ENCODE data around the gene LSAMP.

Gene LSAMP

DNA sequence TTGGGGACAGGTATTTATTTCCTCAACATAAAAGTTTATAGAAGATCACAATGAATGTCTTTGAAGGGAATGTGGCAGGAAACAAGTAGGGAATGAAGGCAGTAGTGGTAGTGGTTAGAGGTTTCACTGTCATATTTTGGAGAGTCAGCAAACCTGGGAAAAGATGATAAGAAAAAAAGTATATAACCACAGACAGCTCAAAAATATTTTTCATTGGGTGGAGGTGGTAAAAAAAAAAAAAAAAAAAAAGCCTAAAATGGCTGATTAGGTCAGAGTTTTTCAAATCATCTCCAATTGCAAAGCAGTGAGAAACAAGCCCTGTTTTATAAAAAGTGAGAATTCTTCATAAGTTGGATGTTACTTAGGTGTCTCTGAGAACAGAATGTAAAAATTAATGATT is 400.0 kb downstream of the LSAMP start:
- DNase-seq, result no peak

DNA sequence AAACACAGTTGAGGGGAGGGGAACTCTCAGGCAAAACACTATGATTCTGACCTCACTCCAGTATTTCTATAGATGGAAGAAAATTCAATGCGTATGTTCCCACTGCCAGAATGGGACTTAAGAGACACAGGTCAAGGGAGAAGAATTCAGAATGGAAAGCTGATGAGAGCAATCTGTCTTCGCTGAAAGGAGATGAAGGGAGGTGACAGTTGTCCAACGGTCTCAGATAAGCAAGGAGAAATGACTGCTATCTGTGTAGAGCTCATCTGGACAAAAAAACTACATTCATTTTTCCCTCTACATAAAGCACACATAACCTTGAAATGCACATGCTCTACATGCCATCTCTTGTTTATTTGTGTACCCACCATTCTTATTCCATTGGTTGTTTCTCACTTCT is 405.1 kb downstream of the LSAMP start:
- DNase-seq, result no peak

DNA sequence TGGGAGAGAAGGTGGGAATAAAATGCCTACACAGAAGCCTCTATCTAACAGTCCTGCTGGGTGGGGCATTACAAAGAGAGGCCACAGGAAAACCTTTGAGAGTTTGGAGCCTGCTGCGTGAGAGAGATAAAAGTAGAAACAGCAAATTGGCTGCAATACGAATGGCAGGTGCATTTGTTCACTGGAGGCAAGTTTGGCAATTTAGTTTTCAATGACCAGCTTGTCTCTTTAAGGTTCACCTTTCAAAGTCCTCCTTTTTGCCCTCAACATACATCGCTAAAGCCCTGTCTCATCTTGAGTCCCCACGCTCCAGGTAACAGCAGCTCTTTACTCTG is 405.7 kb downstream of the LSAMP start:
- no peak for DNase-seq

DNA sequence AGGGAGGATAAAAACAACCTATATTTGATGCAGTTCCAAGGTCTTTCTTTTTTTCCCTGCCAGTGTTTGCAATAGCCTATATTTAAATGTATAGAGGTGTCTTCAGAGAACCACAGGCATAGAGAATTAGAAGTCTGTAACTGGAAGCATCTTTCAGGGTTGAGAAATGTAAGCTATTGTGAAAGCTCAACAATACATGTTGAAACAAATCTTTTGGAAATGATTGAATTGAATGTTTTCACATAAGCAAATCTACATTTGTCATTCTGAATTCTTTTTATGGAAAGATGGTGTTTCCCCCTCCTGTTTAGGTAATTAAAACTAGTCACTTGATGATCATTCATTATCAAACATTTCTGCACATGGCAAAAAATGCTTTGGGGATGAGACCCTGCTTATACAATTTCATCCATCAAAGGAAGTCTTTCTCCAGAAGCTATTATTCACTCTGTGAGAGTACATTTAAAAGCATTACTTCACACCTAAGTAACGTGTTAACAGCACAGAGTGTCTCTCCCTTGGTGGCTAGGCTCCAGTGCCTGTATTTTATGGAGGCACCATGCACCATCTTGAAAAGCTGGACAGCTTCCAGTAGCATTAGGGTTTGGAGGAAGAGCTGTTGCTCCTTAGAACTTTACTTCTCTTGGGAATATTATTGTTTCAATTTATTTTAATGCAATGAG is 406.2 kb downstream of the LSAMP start:
- no peak for DNase-seq

DNA sequence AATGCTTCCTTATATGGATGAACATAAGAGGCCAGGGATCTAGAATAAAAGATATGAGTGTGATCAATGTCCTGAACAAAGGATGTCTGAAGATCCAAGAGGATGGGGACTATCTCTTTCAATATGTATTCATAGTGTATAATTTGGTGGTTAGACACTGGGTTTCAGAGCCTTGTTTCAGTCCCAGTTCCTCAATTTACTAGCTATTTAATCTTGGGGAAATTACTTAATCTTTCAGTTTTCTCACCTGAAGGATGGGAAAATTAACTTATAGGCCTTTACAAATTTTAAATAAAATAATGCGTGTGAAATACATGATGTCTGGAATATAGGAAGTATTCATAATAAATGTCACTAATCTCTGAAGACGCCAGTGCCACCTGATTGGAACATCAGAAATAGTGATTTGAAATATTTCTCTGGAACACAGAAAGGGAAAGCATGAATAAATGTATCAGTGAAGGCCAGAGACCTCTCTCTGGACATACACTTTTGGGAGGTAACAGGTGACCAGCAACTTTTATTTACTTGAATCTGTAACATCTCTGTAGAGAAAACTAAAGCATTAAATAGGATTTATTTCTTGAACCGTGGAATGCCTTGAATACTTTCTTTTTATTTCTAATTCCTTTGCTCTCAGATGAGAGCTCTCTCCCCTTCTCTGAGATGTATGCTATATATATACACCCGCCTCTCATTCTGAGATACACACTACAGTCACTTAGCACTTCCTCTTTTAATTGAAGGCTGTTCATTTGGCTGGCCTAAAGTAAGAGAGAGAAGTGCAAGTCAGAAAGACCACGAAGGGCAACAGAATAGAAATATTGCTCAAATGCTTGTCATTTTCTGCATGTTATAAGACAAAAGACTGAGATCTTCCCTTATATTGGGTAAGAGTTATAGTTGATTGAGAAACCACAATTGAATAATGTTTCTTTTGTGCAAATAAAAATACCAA is 407.1 kb downstream of the LSAMP start:
- DNase-seq, result no peak

DNA sequence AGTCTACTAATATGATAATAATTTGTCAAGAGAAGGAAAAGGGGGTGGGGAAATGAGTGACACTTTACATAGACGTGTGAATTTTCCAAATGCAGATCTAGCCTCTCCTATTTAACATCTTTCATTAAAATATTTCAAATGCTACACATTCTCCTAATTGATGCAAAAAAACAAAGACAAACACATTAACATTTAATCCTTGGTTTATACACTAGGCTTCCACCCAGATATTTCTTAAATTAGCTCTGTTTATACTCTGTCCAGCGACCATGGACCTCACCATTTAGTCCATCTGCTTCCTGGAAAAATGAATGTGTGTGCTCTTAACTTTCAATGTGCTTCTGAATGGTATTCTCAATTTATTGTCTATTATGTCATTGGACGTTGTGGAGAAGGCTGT is 409.9 kb downstream of the LSAMP start:
- DNase-seq, result no peak

DNA sequence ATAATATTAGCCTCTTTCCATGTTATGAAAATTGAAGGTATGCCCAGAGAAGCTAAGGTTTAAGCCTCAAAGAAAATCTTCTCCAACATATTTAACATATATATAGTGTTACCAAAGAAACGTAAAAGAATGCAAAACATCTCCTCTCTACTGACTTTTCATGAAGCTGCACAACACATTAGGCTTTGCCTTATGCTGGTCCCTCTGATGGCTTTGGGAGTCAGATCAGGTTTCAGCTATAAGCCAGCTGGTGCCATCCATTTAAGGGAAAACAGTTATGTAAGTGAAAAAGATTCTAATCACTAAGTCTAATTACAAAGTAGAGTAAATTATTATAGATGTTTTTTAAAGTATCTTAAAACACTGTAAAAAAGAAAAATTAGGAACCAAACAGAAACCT is 410.5 kb downstream of the LSAMP start:
- DNase-seq, result peak; percentile 22

DNA sequence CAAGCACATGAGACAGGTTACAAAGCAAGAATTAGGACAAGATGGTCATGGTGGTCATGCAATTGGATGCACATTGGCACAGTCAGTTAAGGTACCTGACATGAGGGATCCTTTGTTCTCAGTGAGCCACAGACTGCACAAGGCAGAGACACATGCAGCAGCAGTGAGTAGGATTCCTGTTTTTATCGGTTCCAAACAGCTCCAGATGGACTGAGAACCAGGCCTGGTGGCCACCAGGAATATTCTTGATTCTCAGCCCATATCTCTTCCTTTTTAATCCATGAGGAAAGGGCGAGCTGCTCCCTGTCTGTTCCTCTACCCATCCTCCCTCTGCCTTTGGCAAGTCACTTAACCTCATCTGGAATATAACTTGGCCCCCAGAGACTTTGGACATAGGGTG is 411.2 kb downstream of the LSAMP start:
- no peak for DNase-seq

DNA sequence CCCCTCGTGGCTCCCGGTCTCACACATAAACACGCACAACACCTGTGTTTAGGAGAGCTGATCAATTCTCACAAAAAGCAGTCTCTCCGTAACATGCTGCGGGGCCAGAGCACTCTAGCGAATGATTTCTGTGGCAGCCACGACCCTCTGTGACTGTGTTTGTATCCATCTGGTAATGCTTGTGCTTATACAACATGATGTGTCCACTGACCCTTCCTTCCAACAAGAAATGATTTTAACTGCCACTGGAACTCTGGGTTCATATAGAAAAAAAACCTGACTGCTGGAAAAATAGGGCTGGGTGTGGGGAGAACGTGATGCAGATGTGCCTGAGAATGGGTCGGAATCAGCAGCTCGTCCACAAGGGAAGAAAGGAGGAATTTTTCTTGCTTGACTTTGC is 411.8 kb downstream of the LSAMP start:
- no peak for DNase-seq

DNA sequence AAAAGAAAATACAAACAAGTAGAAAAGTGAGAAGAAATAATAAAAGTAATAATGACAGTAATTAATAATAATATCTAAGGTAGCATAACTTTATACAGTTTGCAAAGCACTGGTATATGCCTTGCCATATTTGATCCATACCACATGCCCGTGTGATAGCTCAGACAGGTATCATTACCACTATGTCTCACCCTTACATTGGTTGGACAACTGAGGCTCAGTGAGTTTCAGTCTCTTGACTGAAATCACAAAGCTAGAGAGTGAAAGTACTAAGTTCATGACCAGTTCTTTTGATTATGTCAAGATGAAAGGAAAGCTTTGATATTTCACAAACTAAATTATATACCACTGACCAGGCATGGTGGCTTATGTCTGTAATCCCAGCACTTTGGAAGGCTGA is 413.1 kb downstream of the LSAMP start:
- DNase-seq, result no peak

DNA sequence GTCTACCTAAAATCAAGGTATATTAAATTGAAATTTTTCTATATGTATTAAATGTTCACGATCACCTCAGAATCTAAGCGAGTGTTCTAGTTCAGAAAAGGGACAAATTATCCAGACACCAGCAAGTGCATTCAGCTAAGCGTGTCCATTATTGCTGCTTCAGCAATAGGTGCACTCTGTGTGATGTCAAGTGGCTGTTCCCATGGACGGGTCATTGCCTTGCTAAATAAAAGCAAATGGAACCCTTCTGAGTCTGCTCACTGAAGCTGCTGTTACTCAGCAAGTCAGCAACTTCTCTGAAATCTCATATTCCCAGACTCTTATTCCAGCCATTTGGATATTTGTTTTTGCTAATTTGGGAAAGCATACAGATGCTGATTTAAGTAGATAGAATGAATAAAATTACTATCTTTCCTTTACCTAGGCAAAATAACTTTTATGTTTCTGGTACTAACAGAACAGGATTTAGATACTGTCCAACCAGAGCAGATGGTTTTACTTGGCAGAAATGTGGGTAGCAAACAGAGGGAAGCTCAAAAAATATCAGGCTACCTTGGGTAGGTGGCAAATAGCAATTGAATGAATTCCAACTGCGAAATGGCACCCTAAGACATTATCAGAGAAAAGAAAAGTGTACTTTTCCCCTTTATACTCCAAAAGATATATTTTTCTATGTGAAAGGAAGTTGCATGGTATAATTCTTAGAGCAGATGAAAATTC is 415.0 kb downstream of the LSAMP start:
- DNase-seq, result no peak

DNA sequence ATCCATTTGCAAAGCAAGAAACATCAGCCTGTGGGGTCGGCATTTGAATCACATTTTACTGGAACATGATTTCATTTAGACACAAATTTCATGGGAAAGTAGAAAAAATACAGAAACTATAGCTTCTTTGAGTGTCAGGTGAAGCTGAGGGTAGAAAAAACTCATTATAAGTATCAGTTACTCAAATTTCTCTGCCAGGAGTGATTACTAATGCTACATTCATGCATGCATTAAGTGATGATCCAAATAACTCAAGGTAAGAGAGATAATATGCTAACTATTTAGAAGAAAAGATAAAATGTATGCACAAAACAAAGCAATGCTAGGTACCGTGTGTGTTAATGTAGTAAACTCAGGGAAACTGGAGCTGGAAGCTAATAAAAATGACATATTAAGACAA is 416.0 kb downstream of the LSAMP start:
- DNase-seq, result no peak

DNA sequence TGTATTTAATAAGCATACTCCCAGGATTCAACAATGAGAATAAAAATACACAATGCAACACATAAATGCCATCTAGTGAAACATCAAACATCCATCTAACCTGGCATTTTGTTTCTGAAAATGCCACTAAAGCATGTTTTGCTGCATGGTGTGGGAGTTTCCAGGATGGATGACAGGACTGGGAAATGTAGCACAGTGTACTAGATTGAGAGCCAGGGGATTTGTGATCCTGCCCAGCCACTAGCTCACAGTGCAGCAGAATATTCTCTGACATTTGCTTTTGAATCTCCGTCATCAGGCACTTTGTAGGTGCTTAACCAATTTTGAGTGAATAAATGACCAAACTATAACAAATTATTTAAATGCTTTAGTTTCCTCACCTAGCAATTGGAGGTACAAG is 417.1 kb downstream of the LSAMP start:
- no peak for DNase-seq

DNA sequence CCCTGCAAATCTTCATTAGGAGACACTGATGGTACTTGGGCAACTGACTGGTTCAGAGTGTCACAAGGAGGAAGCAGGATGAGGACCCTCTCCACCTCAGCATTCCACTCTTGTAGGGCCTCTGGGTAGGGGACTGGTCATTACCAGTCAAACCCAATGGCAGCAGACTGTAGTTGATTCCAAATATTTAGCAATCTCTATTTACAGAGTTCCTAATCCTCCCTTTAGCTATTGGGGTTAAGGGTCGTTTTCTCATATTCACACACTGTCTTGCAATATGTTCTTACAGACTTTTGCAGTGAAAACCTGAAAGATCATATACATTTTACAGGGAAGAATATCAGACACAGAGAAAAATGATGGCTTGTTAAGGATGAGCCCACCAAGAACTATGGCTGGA is 424.3 kb downstream of the LSAMP start:
- DNase-seq, result no peak

DNA sequence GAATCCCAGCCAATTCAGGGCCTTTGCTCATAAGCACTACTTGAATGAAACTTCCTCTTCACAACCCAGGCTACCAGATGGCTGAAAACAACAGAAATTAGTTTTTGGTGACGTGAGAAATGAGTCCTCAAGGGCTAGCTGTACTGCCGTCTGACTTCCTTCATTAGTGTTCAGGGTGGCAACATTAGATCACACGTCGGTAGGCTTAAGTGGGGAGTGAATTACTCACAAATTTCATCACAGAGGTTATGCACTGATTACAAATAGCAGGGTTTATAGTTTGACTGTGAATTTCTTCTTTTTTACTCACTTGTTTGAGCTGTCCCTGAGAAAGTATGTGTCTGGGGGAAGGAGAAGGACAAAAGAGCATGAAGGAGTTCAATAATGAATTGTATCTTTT is 424.8 kb downstream of the LSAMP start:
- no peak for DNase-seq

DNA sequence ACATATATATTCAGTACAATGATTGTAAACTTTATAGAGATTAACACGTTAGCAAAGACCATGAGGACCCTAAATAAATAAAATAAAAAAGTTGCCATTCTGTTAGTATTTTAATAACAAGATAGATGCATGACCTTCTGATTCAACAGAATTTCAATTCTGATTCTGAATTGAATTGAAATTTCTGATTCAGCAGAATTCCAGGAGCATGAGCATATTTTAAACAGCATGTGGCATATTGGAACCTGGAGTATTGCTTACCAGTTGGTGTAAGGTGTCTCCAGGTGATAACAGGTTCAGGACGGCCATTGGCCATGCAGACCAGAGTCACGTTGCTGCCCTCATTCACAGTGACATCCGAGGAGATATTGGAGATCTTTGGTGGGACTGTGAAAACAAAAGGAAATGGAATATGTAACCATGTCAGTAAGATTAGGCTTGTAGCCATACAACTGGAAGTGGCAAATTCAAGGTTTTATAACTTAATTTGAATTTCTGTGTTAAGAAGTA is 426.0 kb downstream of the LSAMP start:
- no peak for DNase-seq

DNA sequence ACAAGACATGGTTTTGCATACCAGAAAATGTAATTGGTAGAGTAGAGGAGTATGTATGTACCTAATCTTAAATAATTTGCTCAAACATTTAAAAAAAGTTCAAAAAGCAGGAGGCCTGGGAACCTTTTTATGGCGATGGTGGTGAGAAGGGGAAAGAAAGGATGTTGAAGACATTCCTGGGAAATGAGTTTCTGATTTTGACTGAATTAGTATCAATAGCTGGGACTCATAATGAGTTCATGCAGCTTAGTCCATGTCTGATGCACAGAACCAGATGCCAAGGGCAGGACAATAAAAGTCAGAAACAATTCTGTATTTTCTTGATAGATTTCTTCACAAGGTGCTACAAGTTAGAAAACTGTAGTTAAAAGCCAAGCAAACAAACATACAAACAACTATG is 426.6 kb downstream of the LSAMP start:
- DNase-seq, result no peak

DNA sequence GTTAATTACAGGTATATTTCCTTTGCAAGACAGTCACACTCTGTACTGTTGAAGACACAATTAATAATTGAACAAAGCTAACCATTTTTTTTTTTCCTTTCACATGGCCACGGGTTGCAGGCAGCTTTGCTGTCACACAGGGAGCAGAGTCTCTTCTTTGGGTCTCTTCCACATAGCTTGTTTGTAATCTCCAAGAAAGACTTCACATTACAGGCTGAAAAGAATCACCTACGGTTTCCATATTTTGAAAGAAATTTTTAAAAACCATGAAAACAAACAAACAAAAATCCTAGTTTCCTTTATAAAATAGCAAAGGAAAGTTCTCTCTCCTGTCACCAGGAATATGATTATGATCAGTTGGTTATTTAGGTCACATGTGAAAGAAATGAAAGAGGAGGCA is 429.4 kb downstream of the LSAMP start:
- DNase-seq, result no peak

DNA sequence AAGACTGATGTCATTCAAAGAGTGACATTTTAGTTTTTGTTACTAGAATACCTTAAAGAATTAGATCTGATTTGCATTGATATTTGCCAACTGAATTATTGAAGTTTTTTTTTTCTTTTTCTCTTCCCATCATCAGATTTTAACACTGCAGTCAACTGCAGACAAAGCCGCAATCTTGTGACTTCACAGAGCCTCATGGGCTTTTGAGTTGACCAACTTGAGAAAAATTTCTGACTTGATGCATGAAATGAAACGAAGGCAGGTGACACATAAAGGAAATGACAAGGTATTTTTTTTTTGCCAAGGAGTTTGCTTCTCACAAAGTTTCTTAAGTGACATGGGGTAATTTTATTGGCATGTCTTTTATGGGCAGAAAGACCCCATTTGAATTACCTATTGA is 438.3 kb downstream of the LSAMP start:
- no peak for DNase-seq

DNA sequence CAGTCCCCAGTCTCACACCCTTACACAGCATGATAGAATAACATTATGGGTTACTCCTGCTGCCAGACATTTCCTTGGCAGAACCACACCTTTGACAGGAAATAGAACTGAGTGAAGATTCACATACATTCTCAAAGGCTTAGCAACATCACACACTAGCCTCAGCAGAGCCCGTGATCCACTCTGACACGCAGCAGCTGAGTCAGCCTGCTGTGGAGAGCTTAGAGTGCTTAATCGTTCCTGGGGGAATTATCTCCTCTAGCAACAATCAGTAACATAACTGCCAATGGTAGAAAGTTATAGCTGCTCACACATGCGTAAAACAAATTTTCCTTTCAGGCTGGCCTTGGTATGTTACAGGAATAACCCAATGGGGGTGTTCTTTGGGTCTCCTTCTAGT is 439.9 kb downstream of the LSAMP start:
- no peak for DNase-seq

DNA sequence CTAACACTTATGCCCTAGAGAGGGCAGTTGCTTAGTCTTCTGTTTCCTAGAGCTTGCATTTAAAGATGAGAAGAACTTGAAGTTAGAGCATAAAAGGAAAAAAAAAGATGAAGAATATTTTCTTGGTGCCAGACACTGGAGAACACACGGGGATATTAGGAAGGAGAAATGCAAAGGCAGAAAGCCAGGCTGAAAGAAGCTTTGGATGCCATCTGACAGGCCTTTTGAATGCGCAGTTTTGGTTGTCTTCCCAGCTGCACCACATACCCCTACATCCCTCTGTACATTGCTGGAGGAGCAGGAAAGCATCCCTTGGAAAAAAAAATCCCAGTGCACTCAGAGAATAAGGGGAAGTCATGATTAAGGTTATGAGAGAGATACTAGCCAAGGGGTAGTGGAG is 443.1 kb downstream of the LSAMP start:
- DNase-seq, result no peak

DNA sequence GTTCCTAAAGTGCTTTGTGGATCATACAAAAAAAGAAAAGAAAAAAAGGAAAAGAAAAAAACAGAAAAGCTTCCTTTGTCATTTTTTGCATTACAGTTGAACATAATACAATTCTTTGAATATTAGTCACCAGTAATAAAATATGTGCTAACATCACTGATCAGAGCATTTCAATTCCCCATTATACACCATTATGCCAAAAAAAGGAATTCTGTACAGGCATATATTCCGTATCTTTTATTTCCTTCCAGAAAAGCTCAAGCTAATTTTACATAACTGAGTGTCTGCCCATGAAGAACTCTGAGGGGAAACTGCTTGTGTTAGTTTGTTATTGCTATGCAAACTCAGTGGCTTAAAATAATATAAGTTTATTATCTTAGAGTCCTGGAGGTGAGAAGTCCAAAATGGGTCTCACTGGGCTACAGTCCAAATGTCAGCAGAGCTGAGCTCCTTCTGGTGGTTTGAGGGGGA is 444.1 kb downstream of the LSAMP start:
- no peak for DNase-seq

DNA sequence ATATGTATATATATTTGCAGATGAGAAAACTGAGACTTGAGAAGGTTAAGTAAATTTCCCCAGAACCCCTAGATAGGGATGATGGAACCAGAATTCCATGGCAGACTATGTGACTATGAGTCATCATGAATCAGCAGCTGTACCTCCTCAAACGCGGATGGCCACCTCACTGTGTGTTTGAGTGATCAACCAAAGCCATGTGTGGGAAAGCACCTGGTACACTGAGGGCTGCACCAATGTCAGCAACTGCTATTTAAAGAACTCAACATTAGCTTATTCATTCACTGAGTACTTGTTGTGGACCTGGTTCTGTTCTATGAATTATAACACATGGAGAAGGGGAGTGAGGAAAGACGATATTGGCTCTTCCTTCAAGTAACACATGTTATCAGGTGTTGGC is 445.0 kb downstream of the LSAMP start:
- DNase-seq, result no peak

DNA sequence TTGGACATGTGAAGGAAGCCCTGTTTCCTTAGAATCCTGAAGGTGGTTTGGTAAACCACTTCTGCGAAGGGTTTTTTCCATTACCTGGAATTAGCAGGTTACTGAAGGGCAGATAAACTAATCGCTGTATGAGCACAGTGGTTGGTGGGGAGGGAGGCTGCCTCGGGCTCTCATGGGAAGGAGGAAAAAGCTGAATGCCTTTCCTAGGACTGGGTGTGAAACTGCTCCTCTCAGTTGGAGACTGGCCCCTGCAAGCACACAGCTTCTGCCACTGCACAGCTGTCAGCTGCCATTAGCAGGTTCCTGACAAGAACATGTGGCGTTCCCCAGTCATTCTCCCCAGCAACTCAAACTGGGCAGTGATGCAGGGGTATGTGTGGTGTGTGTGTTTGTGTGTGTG is 445.7 kb downstream of the LSAMP start:
- DNase-seq, result no peak
